Measurements from ENCODE around the gene RHBDL2. TPM values are rescaled to one million over a fixed set of nuclear protein-coding genes. Genes with fewer than 3 reads are reported as not detected.
"Not testable (repeated sequence)": the region's sequence is repeated elsewhere in the genome, so short reads cannot be mapped to it uniquely, and the experiment has no call there.

The RHBDL2 gene
- total and polyA plus RNA-seq, 2 donors (not counting 1 experiment from before 2014, with no cell fraction given), result not detected

DNA sequence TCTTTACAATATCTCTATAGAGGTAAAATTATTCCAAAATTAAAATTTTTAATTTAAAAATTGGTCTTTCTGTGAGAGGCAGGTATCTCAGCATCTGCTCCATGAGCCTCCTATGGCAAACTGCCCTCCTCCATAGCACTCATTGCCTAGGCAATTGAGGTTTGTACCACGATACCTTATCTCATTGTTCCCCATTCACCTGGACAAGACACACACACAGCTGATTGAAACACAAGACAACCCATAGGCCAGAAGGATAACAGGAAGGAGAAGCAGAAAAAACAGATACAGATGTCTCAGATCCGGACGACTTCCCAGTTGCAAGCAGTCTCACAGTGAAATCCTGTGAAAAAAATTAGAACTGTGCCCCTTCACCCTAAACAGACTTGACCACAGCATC is 24.3 kb downstream of the RHBDL2 start:
- intact Hi-C loops (cut with micrococcal nuclease), result no loop called here
- Histone ChIP-seq H3K4me2 (replicated peaks; ENCODE audit: low read depth, low read length, poor library complexity, severe bottlenecking) (no peak overlapping the region), H3K4me1 (ENCODE audit: control insufficient read depth in 2 of 2, insufficient read depth in 2 of 2, low read length in 2 of 2) (no peaks in the 10 kb centered on the region), H3K27ac (ENCODE audit: low read length in 2 of 2) (no peak overlapping the region), H3K4me3 (ENCODE audit: control extremely low read depth in 1 of 5, extremely low read depth in 1 of 5, insufficient read depth in 1 of 5, low read depth in 2 of 5, low read length in 4 of 5) (no peak overlapping the region), H4K20me1 (ENCODE audit: control insufficient read depth, insufficient read depth, low read length, poor library complexity, severe bottlenecking) (no peaks in the 10 kb centered on the region), H3K79me2 (ENCODE audit: control insufficient read depth, insufficient read depth, low read length) (no peaks in the 10 kb centered on the region), H2AFZ (ENCODE audit: insufficient read depth, low read depth, low read length, poor library complexity, severe bottlenecking) (no peak overlapping the region), H3K9me3 (ENCODE audit: control extremely low read depth in 1 of 3, control insufficient read depth in 2 of 3, insufficient read depth in 1 of 3, low read length in 2 of 3) (no peaks in the 10 kb centered on the region), H3K36me3 (replicated peaks in 1 of 2; ENCODE audit: control extremely low read depth in 1 of 2, control insufficient read depth in 1 of 2, extremely low read depth in 1 of 2, insufficient read depth in 2 of 2, low read length in 1 of 2) (no peaks in the 10 kb centered on the region), H3K27me3 (replicated peaks in 1 of 4; ENCODE audit: control extremely low read depth in 1 of 4, control insufficient read depth in 3 of 4, insufficient read depth in 4 of 4, low read length in 3 of 4) (no peaks in the 10 kb centered on the region), H3K9ac (ENCODE audit: low read length) (no peak overlapping the region)
- H3K4me1 Mint-ChIP-seq, result no peaks in the 10 kb centered on the region
- ChIA-PET POLR2A (interaction anchor here (0.7 kb wide), 1 partner anchor 64 kb away, joined by 5 read pairs; no protein-coding TSS in a partner anchor), CTCF (no interaction called here)
- ATAC-seq (ENCODE audit: low read depth) (no peak), DNase-seq (no peak)
- H3K27me3 Mint-ChIP-seq, result no peaks in the 10 kb centered on the region
- H3K27ac Mint-ChIP-seq, result no peak overlapping the region
- TF ChIP-seq, protein P1, sequence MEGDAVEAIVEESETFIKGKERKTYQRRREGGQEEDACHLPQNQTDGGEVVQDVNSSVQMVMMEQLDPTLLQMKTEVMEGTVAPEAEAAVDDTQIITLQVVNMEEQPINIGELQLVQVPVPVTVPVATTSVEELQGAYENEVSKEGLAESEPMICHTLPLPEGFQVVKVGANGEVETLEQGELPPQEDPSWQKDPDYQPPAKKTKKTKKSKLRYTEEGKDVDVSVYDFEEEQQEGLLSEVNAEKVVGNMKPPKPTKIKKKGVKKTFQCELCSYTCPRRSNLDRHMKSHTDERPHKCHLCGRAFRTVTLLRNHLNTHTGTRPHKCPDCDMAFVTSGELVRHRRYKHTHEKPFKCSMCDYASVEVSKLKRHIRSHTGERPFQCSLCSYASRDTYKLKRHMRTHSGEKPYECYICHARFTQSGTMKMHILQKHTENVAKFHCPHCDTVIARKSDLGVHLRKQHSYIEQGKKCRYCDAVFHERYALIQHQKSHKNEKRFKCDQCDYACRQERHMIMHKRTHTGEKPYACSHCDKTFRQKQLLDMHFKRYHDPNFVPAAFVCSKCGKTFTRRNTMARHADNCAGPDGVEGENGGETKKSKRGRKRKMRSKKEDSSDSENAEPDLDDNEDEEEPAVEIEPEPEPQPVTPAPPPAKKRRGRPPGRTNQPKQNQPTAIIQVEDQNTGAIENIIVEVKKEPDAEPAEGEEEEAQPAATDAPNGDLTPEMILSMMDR (IDR thresholded peaks at IDR 0.05), result no peak
- no peak for TF ChIP-seq EZH2 (IDR thresholded peaks at IDR 0.05; ENCODE audit: borderline replicate concordance, insufficient read depth, low read depth, low read length, poor library complexity, severe bottlenecking)
- 87% methylated on average over 3 of the region's 3 CpGs for WGBS (ENCODE audit: insufficient coverage)
- no peak overlapping the region for H3K4me3 Mint-ChIP-seq
- no peaks in the 10 kb centered on the region for H3K9me3 Mint-ChIP-seq (ENCODE audit: insufficient read depth)

GRCh38 chr1:38915352-38915948 is 26.2 kb downstream of the RHBDL2 start:
- no peak overlapping the region for H3K9ac ChIP-seq (ENCODE audit: low read length)
- no peaks in the 10 kb centered on the region for H4K20me1 ChIP-seq (ENCODE audit: control insufficient read depth, insufficient read depth, low read length, poor library complexity, severe bottlenecking)
- ChIA-PET POLR2A (no interaction called here), CTCF (no interaction called here)
- Mint-ChIP-seq H3K4me3 (no peak overlapping the region), H3K9me3 (ENCODE audit: insufficient read depth) (no peaks in the 10 kb centered on the region), H3K27ac (no peak overlapping the region), H3K27me3 (no peaks in the 10 kb centered on the region), H3K4me1 (no peaks in the 10 kb centered on the region)
- no peaks in the 10 kb centered on the region for H3K27me3 ChIP-seq (replicated peaks in 1 of 4; ENCODE audit: control extremely low read depth in 1 of 4, control insufficient read depth in 3 of 4, insufficient read depth in 4 of 4, low read length in 3 of 4)
- H3K4me3 ChIP-seq (ENCODE audit: control extremely low read depth in 1 of 5, extremely low read depth in 1 of 5, insufficient read depth in 1 of 5, low read depth in 2 of 5, low read length in 4 of 5), result no peak overlapping the region
- no peaks in the 10 kb centered on the region for H3K79me2 ChIP-seq (ENCODE audit: control insufficient read depth, insufficient read depth, low read length)
- H3K27ac ChIP-seq (ENCODE audit: low read length in 2 of 2), result no peak overlapping the region
- H3K4me1 ChIP-seq (ENCODE audit: control insufficient read depth in 2 of 2, insufficient read depth in 2 of 2, low read length in 2 of 2), result no peaks in the 10 kb centered on the region
- DNase-seq, result no peak
- no peak for ATAC-seq (ENCODE audit: low read depth)
- no peak overlapping the region for H3K4me2 ChIP-seq (replicated peaks; ENCODE audit: low read depth, low read length, poor library complexity, severe bottlenecking)
- H3K36me3 ChIP-seq (replicated peaks in 1 of 2; ENCODE audit: control extremely low read depth in 1 of 2, control insufficient read depth in 1 of 2, extremely low read depth in 1 of 2, insufficient read depth in 2 of 2, low read length in 1 of 2), result no peaks in the 10 kb centered on the region
- no peaks in the 10 kb centered on the region for H3K9me3 ChIP-seq (ENCODE audit: control extremely low read depth in 1 of 3, control insufficient read depth in 2 of 3, insufficient read depth in 1 of 3, low read length in 2 of 3)
- no peak overlapping the region for H2AFZ ChIP-seq (ENCODE audit: insufficient read depth, low read depth, low read length, poor library complexity, severe bottlenecking)
- TF ChIP-seq, protein P1 (IDR thresholded peaks at IDR 0.05), result no peak
- no peak for TF ChIP-seq EZH2 (IDR thresholded peaks at IDR 0.05; ENCODE audit: borderline replicate concordance, insufficient read depth, low read depth, low read length, poor library complexity, severe bottlenecking)
- intact Hi-C loops (cut with micrococcal nuclease), result no loop called here
- 100% methylated on average over 1 of the region's 3 CpGs for WGBS (ENCODE audit: insufficient coverage)

DNA sequence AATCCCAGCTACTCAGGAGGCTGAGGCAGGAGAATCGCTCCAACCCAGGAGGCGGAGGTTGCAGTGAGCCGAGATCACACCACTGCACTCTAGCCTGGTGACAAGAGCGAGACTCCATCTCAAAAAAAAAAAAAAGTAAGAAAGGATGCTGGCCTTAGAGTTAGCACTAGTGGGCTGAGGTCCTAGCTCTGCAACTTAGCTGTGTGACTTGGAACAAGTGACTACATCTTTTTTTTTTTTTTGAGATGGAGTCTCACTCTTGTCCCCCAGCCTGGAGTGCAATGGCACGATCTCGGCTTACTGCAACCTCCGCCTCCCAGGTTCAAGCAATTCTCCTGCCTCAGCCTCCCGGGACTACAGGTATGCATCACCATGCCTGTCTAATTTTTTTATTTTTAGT is 26.7 kb downstream of the RHBDL2 start:
- intact Hi-C loops (cut with micrococcal nuclease); H3K4me1 Mint-ChIP-seq; H4K20me1 ChIP-seq (ENCODE audit: control insufficient read depth, insufficient read depth, low read length, poor library complexity, severe bottlenecking); H3K27ac ChIP-seq (ENCODE audit: low read length in 2 of 2); ATAC-seq (ENCODE audit: low read depth); DNase-seq; H3K9me3 Mint-ChIP-seq (ENCODE audit: insufficient read depth); POLR2A ChIA-PET; H3K27ac Mint-ChIP-seq; H2AFZ ChIP-seq (ENCODE audit: insufficient read depth, low read depth, low read length, poor library complexity, severe bottlenecking); H3K27me3 Mint-ChIP-seq; H3K4me2 ChIP-seq (replicated peaks; ENCODE audit: low read depth, low read length, poor library complexity, severe bottlenecking); H3K9ac ChIP-seq (ENCODE audit: low read length); H3K79me2 ChIP-seq (ENCODE audit: control insufficient read depth, insufficient read depth, low read length); H3K4me3 Mint-ChIP-seq; H3K4me3 ChIP-seq (ENCODE audit: control extremely low read depth in 1 of 5, extremely low read depth in 1 of 5, insufficient read depth in 1 of 5, low read depth in 2 of 5, low read length in 4 of 5); H3K27me3 ChIP-seq (replicated peaks in 1 of 4; ENCODE audit: control extremely low read depth in 1 of 4, control insufficient read depth in 3 of 4, insufficient read depth in 4 of 4, low read length in 3 of 4); H3K36me3 ChIP-seq (replicated peaks in 1 of 2; ENCODE audit: control extremely low read depth in 1 of 2, control insufficient read depth in 1 of 2, extremely low read depth in 1 of 2, insufficient read depth in 2 of 2, low read length in 1 of 2); H3K4me1 ChIP-seq (ENCODE audit: control insufficient read depth in 2 of 2, insufficient read depth in 2 of 2, low read length in 2 of 2); CTCF ChIA-PET; H3K9me3 ChIP-seq (ENCODE audit: control extremely low read depth in 1 of 3, control insufficient read depth in 2 of 3, insufficient read depth in 1 of 3, low read length in 2 of 3): not testable (repeated sequence)
- WGBS (ENCODE audit: insufficient coverage), result 100% methylated on average over 4 of the region's 8 CpGs

Data from B cell (primary cell).